Occipital lobe (tissue), 2 donors: ENCODE data around the gene RREB1. TPM values are rescaled to one million over a fixed set of nuclear protein-coding genes. Genes with fewer than 3 reads are reported as not detected.

Experiments used
- DNase-seq: peaks from one replicate; lab custom pipeline; 2025; lab: John Stamatoyannopoulos, UW
- total RNA-seq: library from RNA; depleted of rRNA; stranded (reverse); fragments of >200 nt; gene quantifications from one replicate; pipeline ENCODE4 v1.2.3, GENCODE V29; 2014

Gene RREB1
- total RNA-seq, 1 donor from 2014 or later, result 1.4 TPM

- DNase-seq, result no peak
Measured at GRCh38 chr6:7100072-7100752, 7.5 kb upstream of the RREB1 start.

GRCh38 chr6:7100753-7101081, 7.0 kb upstream of the RREB1 start:
- no peak for DNase-seq

- no peak for DNase-seq
Measured at GRCh38 chr6:7101290-7101689, 6.5 kb upstream of the RREB1 start.

GRCh38 chr6:7104752-7105151, 3.0 kb upstream of the RREB1 start:
- DNase-seq, result no peak

- DNase-seq, result no peak
Measured at GRCh38 chr6:7106215-7106751, 1.5 kb upstream of the RREB1 start.

- DNase-seq, result no peak
Measured at GRCh38 chr6:7106752-7107577, 796 bp upstream of the RREB1 start.

- DNase-seq, result no peak
Measured at GRCh38 chr6:7108196-7108963, 619 bp downstream of the RREB1 start.

GRCh38 chr6:7108964-7109836, 1.4 kb downstream of the RREB1 start:
- DNase-seq, result no peak

- DNase-seq, result no peak
Measured at GRCh38 chr6:7110092-7110792, 2.5 kb downstream of the RREB1 start.

- DNase-seq, result no peak
Measured at GRCh38 chr6:7111095-7111690, 3.4 kb downstream of the RREB1 start.

- no peak for DNase-seq
Measured at GRCh38 chr6:7112171-7112570, 4.4 kb downstream of the RREB1 start.

GRCh38 chr6:7112741-7113313, 5.1 kb downstream of the RREB1 start:
- no peak for DNase-seq

- DNase-seq, result no peak
Measured at GRCh38 chr6:7114744-7115458, 7.1 kb downstream of the RREB1 start.

GRCh38 chr6:7115543-7116231, 7.9 kb downstream of the RREB1 start:
- DNase-seq, result no peak

- no peak for DNase-seq
Measured at GRCh38 chr6:7119272-7119801, 11.6 kb downstream of the RREB1 start.

- DNase-seq, result no peak
Measured at GRCh38 chr6:7121700-7122241, 14.0 kb downstream of the RREB1 start.

GRCh38 chr6:7122684-7123083, 14.9 kb downstream of the RREB1 start:
- no peak for DNase-seq

GRCh38 chr6:7124114-7124513, 16.4 kb downstream of the RREB1 start:
- DNase-seq, result no peak
